Testis (tissue), 2 donors: Measurements from ENCODE around the gene TMTC4.

ENCODE experiments used
- POLR2A ChIP-seq: fragments of 450-650 bp; IDR thresholded peaks from one replicate; pipeline ENCODE4 v1.6.1; 2017; ENCODE audit warnings: antibody characterized with exemption, mild to moderate bottlenecking, moderate library complexity
- TF ChIP-seq, protein P1 (sequence below), 3 experiments: fragments of 450-650 bp in 2 of 3; fragments of 200-600 bp in 1 of 3; sonication (generic) in 1 of 3; IDR thresholded peaks; one replicate each; pipeline ENCODE4 v1.5.1; 2016 to 2019; ENCODE audit warnings: antibody characterized with exemption in 3 of 3, mild to moderate bottlenecking in 2 of 3, moderate library complexity in 1 of 3

DNA sequence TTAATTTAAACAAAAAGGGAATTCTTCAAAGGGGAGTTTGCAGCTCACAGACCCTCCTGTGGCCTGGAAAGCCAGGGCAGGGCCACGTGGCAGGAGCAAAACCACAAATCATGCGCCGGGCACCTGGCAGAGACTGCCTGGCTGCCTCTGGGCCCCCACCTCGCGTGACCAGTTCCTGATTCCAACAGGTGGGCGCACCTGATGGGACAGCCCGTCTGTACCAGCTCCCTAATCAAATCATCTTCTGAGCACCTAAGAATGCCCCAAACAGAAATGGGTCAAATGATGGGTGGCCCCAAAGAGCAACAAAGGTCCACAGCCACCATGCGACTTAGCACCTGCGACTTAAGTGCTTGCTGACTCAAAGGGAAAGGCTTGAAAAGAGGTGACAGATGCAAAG lies 9.2 kb downstream of the TMTC4 start:
- TF ChIP-seq, protein P1, sequence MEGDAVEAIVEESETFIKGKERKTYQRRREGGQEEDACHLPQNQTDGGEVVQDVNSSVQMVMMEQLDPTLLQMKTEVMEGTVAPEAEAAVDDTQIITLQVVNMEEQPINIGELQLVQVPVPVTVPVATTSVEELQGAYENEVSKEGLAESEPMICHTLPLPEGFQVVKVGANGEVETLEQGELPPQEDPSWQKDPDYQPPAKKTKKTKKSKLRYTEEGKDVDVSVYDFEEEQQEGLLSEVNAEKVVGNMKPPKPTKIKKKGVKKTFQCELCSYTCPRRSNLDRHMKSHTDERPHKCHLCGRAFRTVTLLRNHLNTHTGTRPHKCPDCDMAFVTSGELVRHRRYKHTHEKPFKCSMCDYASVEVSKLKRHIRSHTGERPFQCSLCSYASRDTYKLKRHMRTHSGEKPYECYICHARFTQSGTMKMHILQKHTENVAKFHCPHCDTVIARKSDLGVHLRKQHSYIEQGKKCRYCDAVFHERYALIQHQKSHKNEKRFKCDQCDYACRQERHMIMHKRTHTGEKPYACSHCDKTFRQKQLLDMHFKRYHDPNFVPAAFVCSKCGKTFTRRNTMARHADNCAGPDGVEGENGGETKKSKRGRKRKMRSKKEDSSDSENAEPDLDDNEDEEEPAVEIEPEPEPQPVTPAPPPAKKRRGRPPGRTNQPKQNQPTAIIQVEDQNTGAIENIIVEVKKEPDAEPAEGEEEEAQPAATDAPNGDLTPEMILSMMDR (IDR thresholded peaks at IDR 0.05): no peak
- no peak for TF ChIP-seq POLR2A
